CMK (cell line): Measurements from ENCODE around the gene S100A2.
"Not testable (repeated sequence)": the region's sequence is repeated elsewhere in the genome, so short reads cannot be mapped to it uniquely, and the experiment has no call there.

Source experiments
- DNase-seq: peaks from one replicate; pipeline ENCODE4 v3.0.0-alpha.2; 2010; ENCODE audit warnings: low read depth

Gene S100A2

DNA sequence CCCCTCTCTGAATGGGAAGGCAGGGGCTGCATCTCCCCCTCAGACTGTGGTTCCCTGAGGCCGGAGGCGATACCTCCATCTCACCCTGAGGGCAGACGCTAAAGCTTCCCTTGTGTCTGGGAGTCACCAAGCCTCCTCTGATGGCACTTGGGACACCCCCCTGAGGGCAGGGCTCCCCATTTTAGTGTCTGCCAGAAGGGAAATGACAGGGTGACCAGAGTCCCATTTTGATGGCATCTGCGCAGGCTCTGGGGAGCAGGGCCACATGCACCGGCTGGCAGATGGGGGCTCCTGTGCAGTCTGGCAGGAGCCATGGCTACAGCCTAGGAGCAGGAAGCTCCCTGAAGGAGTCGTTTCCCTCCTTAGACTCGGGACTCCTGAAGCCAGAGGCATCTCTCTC, 1.7 kb downstream of the S100A2 start:
- DNase-seq: no peak

- DNase-seq: no peak
These were observed 2.2 kb downstream of the S100A2 start for GRCh38 chr1:153563483-153563901.

DNA sequence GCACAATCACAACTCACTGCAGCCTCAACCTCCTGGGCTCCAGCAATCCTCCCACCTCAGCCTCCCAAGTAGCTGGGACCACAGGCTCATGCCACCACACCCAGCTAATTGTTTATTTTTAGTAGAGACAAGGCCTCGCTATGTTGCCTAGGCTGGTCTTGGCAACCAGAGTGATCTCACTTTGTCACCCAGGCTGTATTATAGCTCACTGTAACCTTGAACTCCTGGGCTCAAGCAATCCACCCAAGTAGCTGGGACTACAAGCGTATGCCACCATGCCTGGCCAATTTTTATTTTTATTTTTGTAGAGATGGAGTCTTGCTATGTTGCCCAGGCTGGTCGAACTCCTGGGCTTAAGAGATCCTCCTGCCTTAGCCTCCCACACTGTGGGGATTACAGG, 3.6 kb downstream of the S100A2 start:
- DNase-seq: not testable (repeated sequence)

GRCh38 chr1:153561466-153561985, 4.1 kb downstream of the S100A2 start:
- DNase-seq: no peak

- no peak for DNase-seq
These were observed 4.7 kb downstream of the S100A2 start for GRCh38 chr1:153560771-153561465.

GRCh38 chr1:153560241-153560640, 5.4 kb downstream of the S100A2 start:
- DNase-seq: no peak

DNA sequence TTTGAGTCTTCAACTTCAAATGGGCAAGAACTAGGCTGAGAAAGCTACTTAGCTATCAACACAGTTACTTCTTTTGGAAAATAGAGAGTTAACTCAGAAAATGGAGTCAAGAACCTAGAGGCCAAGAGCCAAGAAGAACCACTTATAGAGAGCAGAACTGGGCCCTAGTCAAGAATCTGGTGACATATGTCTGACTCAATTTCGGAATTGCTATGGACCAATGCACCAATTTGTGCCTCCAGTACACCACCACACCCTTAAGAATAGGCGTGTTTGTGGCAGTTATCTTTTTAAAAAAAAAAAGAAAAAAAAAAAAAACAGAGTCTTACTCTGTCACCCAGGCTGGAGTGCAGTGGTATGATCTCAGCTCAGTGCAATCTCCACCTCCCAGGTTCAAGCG, 7.8 kb downstream of the S100A2 start:
- no peak for DNase-seq

DNA sequence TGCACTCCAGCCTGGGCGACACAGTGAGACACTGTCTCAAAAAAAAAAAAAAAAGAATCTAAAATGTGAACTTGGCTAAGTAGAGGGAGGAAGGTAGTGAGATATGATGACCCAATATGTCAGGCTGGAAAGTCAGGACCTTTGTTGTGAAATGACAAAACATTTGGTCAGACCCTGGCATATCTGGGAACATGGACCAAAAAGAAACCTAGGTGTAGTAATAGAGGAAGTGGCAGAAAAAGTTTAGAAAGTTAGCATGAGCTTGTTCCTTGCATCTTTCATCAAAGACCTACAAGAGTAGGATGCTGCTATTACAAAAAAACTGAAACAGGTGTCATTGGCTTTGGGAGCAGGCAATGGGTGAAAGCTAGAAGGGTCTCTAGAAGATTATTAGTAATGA, 9.3 kb downstream of the S100A2 start:
- no peak for DNase-seq

GRCh38 chr1:153553830-153554541, 11.7 kb downstream of the S100A2 start:
- DNase-seq: no peak

DNA sequence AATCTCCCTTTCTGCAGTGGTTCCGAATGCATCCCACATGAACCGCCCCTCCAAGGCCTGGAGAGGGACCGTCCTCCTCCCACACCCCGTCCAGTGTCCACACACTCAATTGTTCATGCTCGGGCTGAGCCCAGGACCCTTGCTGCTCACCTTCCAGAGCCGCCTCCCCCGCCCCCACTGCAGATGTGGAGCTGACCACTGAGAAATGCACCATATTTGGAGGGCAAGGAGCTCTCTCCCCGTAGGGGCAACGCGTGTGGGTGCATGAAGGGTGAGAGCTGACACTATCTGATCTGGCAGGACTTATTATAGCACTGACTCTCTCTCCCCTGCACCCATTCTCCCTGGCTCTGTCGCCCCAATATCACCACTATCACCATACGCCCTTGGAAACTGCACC, 12.5 kb downstream of the S100A2 start:
- DNase-seq: no peak

- DNase-seq: no peak
These were observed 13.3 kb downstream of the S100A2 start for GRCh38 chr1:153552335-153552734.

- no peak for DNase-seq
These were observed 14.7 kb downstream of the S100A2 start for GRCh38 chr1:153550827-153551500.

- DNase-seq: no peak
These were observed 15.3 kb downstream of the S100A2 start for GRCh38 chr1:153550398-153550758.

- no peak for DNase-seq
These were observed 15.8 kb downstream of the S100A2 start for GRCh38 chr1:153549741-153550397.

- DNase-seq: no peak
These were observed 16.6 kb downstream of the S100A2 start, which contains the start of gene S100A3 for GRCh38 chr1:153548722-153549688. TSS of gene S100A3 (minus strand) at chr1:153549258. CDS start at chr1:153548485, 773 bp downstream.

DNA sequence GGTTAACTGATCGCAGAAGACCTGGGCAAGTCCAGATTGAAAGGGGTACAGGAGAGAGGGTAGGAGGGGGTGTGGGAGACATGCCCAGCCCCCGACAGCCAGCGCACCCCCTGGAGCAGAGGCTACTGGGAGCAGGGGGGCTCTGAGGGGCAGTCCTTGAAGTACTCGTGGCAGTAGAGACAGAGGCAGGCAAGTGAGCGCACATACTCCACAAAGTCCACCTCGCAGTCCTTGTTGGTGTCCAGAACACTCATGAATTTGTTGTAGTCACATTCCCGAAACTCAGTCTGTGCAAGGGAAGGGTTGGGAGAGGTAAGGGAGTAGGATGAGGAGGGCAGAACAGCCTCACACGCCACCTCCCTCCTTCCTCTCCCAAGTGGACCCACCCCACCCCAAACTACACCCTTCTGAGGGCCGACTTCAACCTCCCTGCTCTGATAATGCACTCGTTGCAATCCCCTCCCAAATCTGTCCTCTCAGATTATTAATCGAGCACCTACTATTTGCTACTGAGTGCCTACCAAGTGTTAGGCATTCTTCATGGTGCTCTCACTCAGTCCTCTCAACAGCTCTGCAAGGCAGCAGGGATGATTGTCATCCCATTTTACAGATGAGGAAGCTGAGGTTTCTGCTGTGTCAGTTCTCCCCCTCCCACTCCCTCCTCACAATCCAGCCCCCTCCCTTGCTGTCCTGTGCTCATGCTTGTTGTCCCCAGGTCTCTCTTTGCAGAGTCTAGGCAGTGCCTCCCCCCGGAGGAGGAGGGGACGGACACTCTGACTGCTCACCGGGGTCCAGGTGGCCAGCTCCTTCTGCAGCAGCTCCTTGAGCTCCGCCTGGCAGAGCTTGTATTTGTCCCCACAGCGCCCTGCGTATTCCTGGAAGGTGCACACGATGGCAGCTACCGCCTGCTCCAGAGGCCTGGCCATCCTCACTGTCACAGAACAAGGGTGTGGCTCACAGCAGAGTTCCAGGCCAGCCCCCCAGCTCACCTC, 17.8 kb downstream of the S100A2 start:
- DNase-seq: no peak

GRCh38 chr1:153546796-153547559, 18.7 kb downstream of the S100A2 start:
- DNase-seq: no peak

DNA sequence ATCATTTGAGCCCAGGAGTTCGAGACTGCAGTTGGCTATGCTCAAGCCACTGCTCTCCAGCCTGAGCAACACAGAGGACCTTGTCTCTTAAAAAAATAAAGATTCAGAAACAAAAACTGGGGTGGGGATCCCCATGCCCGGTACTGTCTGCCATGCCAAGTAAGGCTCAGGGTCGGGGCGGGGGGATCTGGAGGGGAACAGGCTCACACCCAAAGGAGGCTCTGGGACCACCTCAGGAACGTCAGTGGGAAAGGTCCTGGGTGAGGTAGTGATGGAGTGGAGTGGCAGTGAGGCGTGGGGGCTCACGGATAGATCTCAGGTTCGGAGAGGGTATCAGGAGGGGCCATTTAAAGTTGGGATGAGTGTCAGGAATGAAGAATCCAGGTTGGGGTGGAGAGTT, 19.3 kb downstream of the S100A2 start:
- DNase-seq: no peak
